ENCODE data around the gene RARRES1.

- TF ChIP-seq HDGF (IDR thresholded peaks at IDR 0.05; ENCODE audit: borderline replicate concordance) = no peak
- no peak for TF ChIP-seq NFRKB (IDR thresholded peaks at IDR 0.05)
- TF ChIP-seq ZNF384 (IDR thresholded peaks at IDR 0.05) = no peak
- TF ChIP-seq ELF4 (IDR thresholded peaks at IDR 0.05) = no peak
- no peak for TF ChIP-seq BHLHE40 (IDR thresholded peaks at IDR 0.05; ENCODE audit: borderline replicate concordance)
- no peak for TF ChIP-seq L3MBTL2 (conservative IDR thresholded peaks at IDR 0.05)
- no peak for TF ChIP-seq SUZ12 (IDR thresholded peaks at IDR 0.05)
- TF ChIP-seq SP1 (IDR thresholded peaks at IDR 0.05) = no peak
- no peak for TF ChIP-seq TARDBP (IDR thresholded peaks at IDR 0.05)
- TF ChIP-seq FOXK2 (IDR thresholded peaks at IDR 0.05) = no peak
- no peak for TF ChIP-seq LEF1 (IDR thresholded peaks at IDR 0.05; ENCODE audit: borderline replicate concordance)
- TF ChIP-seq ARNT (IDR thresholded peaks at IDR 0.05) = no peak
Observed at GRCh38 chr3:158722108-158722507, 10.1 kb downstream of the RARRES1 start.

All from HEK293T (cell line).